ENCODE data around the gene SLC22A15.

DNA sequence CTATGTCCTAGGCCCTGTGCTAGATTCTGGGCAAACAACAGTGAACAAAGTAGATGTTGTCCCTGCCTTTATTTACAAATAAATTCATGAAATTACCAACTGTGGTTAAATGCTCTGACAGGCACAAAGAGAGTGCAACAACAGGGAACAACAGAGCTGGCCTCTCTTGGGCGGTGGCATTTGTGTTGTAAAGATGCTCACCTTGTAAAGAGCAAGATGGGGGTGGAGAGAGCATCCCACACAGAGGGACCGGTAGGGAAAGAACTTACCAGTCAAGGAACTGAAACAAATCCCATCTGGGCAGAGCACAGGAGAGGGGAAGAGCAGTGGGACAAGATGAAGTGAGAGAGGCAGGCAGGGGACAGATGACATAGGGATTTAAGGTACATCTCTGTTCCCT, 21.6 kb upstream of the SLC22A15 start:
- TF ChIP-seq, protein P1, sequence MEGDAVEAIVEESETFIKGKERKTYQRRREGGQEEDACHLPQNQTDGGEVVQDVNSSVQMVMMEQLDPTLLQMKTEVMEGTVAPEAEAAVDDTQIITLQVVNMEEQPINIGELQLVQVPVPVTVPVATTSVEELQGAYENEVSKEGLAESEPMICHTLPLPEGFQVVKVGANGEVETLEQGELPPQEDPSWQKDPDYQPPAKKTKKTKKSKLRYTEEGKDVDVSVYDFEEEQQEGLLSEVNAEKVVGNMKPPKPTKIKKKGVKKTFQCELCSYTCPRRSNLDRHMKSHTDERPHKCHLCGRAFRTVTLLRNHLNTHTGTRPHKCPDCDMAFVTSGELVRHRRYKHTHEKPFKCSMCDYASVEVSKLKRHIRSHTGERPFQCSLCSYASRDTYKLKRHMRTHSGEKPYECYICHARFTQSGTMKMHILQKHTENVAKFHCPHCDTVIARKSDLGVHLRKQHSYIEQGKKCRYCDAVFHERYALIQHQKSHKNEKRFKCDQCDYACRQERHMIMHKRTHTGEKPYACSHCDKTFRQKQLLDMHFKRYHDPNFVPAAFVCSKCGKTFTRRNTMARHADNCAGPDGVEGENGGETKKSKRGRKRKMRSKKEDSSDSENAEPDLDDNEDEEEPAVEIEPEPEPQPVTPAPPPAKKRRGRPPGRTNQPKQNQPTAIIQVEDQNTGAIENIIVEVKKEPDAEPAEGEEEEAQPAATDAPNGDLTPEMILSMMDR (IDR thresholded peaks at IDR 0.05): no peak
- TF ChIP-seq POLR2A (IDR thresholded peaks at IDR 0.05): no peak

Data from Peyer's patch (tissue), 4 donors.